ENCODE results near the gene CEP112. TPM values are rescaled to one million over a fixed set of nuclear protein-coding genes. Genes with fewer than 3 reads are reported as not detected.

Gene CEP112
- polyA plus RNA-seq (ENCODE audit: insufficient read length in 4 of 4) = 10 to 100 TPM; 12.5 to 17.6 (median 15.9) TPM

- peak; percentile 65 to 76 (median 70) for DNase-seq (ENCODE audit: low read depth in 4 of 4, low spot score in 3 of 4)
These were observed at the start of gene CEP112 for GRCh38 chr17:66191593-66192377. CEP112 (minus strand) TSS chr17:66192133.

- DNase-seq (ENCODE audit: low read depth in 4 of 4, low spot score in 3 of 4) = no peak
These were observed 48.7 kb upstream of the CEP112 start for GRCh38 chr17:66240630-66241029.

- no peak for DNase-seq (ENCODE audit: low read depth in 4 of 4, low spot score in 3 of 4)
These were observed 48.1 kb upstream of the CEP112 start for GRCh38 chr17:66240013-66240412.

GRCh38 chr17:66235377-66235994 lies 43.6 kb upstream of the CEP112 start:
- no peak for DNase-seq (ENCODE audit: low read depth in 4 of 4, low spot score in 3 of 4)

GRCh38 chr17:66234611-66235010 lies 42.7 kb upstream of the CEP112 start:
- DNase-seq (ENCODE audit: low read depth in 4 of 4, low spot score in 3 of 4) = no peak

- DNase-seq (ENCODE audit: low read depth in 4 of 4, low spot score in 3 of 4) = no peak
These were observed 41.3 kb upstream of the CEP112 start for GRCh38 chr17:66233023-66233753.

- DNase-seq (ENCODE audit: low read depth in 4 of 4, low spot score in 3 of 4) = no peak
These were observed 39.1 kb upstream of the CEP112 start for GRCh38 chr17:66230922-66231591.

GRCh38 chr17:66229783-66230538 lies 38.0 kb upstream of the CEP112 start:
- DNase-seq (ENCODE audit: low read depth in 4 of 4, low spot score in 3 of 4) = no peak

- no peak for DNase-seq (ENCODE audit: low read depth in 4 of 4, low spot score in 3 of 4)
These were observed 37.2 kb upstream of the CEP112 start, which contains the start of gene APOH for GRCh38 chr17:66228887-66229782. APOH (minus strand) TSS chr17:66229415; CDS start chr17:66229379, 36 bp downstream.

- no peak for DNase-seq (ENCODE audit: low read depth in 4 of 4, low spot score in 3 of 4)
These were observed 35.5 kb upstream of the CEP112 start for GRCh38 chr17:66227212-66228045.

GRCh38 chr17:66222798-66223350 lies 30.9 kb upstream of the CEP112 start:
- DNase-seq (ENCODE audit: low read depth in 4 of 4, low spot score in 3 of 4) = no peak

- no peak for DNase-seq (ENCODE audit: low read depth in 4 of 4, low spot score in 3 of 4)
These were observed 30.0 kb upstream of the CEP112 start for GRCh38 chr17:66221755-66222530.

GRCh38 chr17:66221343-66221742 lies 29.4 kb upstream of the CEP112 start:
- no peak for DNase-seq (ENCODE audit: low read depth in 4 of 4, low spot score in 3 of 4)

GRCh38 chr17:66220079-66220835 lies 28.3 kb upstream of the CEP112 start:
- DNase-seq (ENCODE audit: low read depth in 4 of 4, low spot score in 3 of 4) = no peak

- no peak for DNase-seq (ENCODE audit: low read depth in 4 of 4, low spot score in 3 of 4)
These were observed 23.6 kb upstream of the CEP112 start for GRCh38 chr17:66215529-66215911.

GRCh38 chr17:66214884-66215528 lies 23.1 kb upstream of the CEP112 start:
- DNase-seq (ENCODE audit: low read depth in 4 of 4, low spot score in 3 of 4) = no peak
